Measurements from ENCODE around the gene WDR59.

- no peak for TF ChIP-seq CTCF (IDR thresholded peaks at IDR 0.05)
- TF ChIP-seq POLR2A (IDR thresholded peaks at IDR 0.05): no peak
These were observed 96.0 kb downstream of the WDR59 start for GRCh38 chr16:74888888-74889287.
